Umbilical cord (tissue), 2 donors: ENCODE data around the gene NFIX. TPM values are rescaled to one million over a fixed set of nuclear protein-coding genes. Genes with fewer than 3 reads are reported as not detected.
"Not testable (repeated sequence)": the region's sequence is repeated elsewhere in the genome, so short reads cannot be mapped to it uniquely, and the experiment has no call there.

ENCODE experiments used
- DNase-seq: peaks from one replicate; pipeline ENCODE4 v3.0.0-alpha.2; 2015; ENCODE audit warnings: low spot score
- total RNA-seq: library from RNA; depleted of rRNA; stranded (reverse); fragments of >200 nt; gene quantifications from one replicate; pipeline ENCODE4 v1.2.3, GENCODE V29; 2014; ENCODE audit warnings: low replicate concordance; ENCODE audit not compliant: insufficient read depth

NFIX gene
- 56.8 TPM for total RNA-seq

- DNase-seq = peak; percentile 59
These were observed at the start of gene NFIX for GRCh38 chr19:12994701-12995595. Gene NFIX, plus strand, starts transcription at chr19:12995475. Its CDS starts 363 bp downstream, at chr19:12995838.

DNA sequence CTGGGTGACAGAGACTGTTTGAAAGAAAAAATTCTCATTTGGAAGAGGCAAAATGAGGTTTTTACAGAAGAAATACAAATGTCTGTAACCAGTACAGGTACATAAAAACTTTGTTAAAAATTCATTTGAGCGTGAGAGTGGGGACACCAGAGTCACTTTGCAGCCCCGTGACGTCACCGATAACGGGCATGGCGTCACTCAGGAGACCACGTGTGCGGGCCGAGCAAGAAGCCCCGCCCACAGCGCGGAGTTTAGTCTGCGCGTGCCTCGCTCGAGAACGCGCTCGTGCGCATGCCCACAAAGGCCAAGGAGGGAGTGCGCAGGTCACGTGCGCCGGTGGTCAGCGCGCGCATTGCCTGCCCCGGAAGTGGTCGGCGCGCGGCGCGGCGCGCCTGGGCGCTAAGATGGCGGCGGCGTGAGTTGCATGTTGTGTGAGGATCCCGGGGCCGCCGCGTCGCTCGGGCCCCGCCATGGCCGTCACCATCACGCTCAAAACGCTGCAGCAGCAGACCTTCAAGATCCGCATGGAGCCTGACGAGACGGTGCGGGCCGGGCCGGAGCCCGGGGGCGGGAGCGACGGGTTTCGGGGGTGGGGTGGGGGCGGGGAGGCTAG is 49.7 kb upstream of the NFIX start, which contains the start of gene RAD23A:
Gene RAD23A, plus strand, starts transcription at position 384 of the 613 bp plus-strand sequence. Its CDS starts 87 bp downstream, at position 471.
- DNase-seq = peak; percentile 98

DNA sequence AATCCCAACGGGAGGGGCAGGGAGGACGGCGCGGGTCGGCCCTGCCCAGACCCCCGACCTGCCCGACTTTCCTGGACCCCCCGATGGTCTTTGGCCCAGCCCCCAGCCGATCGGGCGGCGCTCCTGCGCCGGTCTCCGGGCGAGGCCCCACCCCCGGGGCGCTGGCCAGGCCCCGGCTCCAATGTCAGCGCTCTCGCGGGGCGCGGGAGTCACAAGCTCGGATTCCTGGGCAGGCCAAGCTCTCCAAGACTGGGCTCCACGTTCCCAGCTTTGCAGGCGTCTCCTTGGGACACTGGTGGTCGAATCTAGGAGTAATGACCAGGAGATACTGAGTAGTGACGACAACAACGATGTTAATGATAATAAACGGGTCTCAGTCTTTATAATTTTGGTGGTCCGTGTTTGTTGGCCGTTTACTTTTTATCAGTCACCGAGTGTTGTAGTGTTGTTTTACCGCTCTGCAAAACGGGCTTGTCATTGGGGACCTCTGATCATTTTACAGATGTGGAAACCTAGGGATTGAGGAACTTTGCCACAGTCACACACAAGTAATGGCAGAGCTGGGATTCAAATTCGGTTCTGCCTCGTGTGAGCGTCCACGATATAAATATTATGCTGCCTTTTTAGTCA is 49.1 kb upstream of the NFIX start:
- peak; percentile 81 for DNase-seq

DNA sequence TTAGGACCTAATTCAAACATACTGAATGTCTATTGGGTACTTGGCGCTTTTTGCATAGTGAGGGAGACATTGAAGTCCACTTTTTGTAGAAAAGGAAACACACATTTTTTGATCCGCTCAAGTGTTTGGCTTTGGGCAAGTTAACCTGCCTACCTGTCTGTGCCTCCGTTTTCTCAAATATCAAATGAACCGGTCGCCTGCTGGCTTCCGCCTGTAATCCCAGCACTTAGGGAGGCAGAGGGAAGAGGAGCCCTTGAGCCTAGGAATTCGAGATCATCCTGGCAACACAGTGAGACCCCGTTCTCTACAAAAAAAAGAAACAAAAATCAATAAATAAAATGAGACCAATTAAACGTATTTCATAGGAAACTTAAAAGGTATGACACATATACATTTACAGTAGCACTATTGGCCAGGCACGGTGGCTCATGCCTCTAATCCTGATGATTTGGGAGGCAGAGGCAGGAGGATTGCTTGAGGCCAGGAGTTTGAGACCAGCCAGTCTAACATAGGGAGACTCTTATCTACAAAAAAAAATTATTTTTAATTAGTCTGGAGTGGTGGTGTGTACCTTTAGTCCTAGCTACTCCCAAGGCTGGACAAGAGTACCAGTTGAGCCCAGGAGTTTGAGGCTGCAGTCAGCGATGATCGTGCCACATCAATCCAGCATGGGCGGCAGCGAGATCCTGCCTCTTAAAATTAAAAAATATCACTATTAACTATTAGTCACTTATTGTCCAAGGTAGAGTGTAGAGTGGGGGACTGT is 48.4 kb upstream of the NFIX start:
- DNase-seq = no peak

DNA sequence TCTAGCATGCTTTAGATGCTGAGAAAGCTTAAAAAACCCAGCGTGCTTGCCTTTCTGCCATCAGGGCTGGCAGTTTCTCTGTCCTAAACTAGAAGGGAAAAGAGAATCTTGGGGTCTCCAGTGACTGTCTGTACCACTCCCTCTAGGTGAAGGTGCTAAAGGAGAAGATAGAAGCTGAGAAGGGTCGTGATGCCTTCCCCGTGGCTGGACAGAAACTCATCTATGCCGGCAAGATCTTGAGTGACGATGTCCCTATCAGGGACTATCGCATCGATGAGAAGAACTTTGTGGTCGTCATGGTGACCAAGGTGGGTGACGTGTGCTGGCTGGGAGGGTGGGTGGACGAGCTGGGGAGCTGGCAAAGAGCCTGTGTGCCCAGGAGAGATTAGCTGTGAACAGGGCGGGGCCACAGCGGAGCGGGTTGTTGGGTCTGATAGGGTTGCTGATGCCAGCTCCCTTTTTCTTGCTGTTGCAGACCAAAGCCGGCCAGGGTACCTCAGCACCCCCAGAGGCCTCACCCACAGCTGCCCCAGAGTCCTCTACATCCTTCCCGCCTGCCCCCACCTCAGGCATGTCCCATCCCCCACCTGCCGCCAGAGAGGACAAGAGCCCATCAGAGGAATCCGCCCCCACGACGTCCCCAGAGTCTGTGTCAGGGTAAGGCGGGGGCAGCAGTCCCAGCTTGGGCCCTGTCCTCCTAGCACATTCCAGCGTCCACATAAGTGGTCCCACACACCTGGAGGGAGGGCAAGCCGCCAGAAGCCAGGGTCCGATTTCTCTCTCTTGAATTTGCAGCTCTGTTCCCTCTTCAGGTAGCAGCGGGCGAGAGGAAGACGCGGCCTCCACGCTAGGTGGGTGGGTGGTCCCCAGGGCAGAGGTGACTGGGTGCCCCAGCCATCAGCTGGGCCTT is 47.3 kb upstream of the NFIX start:
- DNase-seq = no peak

GRCh38 chr19:12948612-12949362 is 46.5 kb upstream of the NFIX start:
- DNase-seq = no peak

DNA sequence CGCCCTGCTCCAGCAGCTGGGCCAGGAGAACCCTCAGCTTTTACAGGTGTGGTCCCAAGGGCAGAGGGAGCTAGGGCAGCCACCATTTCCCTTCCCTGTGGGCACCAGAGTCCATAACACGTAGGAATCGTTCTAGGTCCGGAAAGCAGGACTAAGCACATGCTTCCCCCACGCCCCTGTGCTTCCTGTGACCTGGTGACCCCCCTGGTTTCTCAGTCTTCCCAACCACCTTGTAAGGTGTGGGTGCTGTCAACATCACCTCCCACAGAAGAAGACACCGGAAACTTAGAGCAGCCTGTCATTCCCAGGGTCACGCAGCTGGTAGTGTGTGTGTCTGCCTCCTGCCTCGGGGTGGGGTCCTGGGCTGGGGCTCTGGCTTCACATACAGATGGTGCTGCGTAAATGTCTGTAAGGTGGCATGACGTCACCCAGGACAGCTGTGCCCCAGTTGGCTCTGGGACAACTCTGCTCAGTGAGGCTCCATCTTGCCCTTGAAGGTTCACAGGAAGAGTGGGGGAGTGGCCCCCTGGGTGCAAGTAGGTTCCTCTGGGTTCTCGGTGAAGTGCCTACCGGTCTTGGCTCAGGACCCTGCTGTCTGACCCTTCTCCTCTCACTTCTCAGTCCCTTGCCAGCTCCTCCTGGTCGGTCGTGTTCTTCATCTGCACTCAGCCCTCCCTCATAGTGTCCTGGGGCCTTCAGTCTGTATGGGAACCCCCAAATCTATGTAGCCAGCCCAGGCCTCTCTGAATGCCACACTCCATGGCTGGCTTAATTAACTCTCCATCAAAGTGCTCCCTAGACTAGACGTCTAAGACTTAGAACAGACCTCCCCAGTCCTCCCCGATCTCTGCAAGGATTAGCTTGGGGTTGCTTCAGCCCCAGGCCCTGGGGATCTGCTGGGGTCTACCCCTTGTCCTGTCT is 45.7 kb upstream of the NFIX start:
- DNase-seq = no peak

- not testable (repeated sequence) for DNase-seq
These were observed 43.2 kb upstream of the NFIX start for GRCh38 chr19:12952050-12952449.

DNA sequence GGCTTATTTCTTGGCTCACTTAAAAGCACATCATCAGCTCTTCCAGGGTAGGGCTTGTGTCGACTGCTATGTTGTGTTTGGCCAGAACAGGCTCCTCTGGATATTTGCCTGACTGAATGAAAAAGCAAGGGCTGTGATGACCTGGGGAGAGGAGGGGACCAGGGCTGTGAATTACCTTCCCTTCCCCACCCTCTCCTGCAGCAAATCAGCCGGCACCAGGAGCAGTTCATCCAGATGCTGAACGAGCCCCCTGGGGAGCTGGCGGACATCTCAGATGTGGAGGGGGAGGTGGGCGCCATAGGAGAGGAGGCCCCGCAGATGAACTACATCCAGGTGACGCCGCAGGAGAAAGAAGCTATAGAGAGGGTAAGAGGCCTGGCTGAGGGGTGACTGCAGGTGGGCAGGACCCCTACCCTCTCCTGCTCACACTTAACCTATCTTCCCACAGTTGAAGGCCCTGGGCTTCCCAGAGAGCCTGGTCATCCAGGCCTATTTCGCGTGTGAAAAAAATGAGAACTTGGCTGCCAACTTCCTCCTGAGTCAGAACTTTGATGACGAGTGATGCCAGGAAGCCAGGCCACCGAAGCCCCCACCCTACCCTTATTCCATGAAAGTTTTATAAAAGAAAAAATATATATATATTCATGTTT is 42.7 kb upstream of the NFIX start:
- peak; percentile 54 for DNase-seq

GRCh38 chr19:12953138-12953798 is 42.0 kb upstream of the NFIX start:
- peak; percentile 55 for DNase-seq

DNA sequence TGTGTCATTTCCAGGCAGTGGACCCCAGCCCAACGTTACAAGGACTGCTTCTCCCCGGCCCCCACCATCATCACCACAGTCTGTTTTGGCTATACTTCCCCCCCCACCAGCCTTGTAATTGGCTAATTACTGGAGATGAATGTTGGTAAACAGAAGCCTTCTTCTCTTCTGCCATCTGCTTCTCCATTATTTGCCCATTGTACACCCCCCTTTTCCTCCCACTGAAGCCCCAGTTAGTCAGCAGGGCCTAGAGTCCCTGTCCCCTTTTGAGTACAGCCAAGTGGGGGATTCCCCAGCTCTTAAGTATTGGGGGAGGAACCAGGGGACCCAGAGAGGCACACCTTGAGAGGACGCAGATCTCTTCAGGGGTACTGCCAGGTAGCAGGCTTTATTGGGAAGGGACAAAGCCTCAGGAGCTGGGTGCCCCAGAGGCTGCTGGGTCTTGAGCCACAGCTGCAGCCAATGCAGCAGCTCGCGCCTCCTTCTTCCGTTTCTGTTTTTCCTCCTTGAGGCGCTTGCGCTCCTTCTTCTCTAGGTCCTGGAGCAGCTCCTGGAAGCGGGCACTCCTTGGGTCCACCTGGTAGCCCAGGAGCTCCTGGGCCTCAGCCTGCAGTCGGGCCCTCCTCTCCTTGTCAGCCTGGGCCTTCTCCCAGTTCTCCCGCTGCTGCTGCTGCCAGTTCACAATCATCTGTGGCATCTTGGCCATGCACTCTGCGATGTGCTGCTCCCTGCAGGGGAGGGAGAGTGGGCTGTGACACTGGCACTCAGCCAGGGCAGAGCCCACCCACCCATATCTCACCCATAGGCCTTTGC is 41.3 kb upstream of the NFIX start:
- DNase-seq = no peak

DNA sequence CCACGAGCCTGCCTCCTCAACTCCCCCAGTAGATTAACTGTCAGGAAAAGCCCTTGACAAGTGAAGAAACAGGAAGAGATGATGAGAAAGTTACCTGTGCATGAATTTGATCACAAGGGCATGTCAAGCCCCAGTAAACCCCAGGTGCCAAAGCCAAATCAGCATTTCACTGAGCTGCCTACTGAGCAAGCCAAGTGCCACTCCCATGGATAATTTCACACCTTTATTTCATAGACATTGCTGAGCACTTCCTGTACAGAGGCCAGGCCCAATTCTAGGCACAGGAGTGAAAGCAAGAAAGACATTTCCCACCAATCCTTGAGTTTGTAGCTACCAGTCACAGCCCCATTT is 40.7 kb upstream of the NFIX start:
- no peak for DNase-seq

DNA sequence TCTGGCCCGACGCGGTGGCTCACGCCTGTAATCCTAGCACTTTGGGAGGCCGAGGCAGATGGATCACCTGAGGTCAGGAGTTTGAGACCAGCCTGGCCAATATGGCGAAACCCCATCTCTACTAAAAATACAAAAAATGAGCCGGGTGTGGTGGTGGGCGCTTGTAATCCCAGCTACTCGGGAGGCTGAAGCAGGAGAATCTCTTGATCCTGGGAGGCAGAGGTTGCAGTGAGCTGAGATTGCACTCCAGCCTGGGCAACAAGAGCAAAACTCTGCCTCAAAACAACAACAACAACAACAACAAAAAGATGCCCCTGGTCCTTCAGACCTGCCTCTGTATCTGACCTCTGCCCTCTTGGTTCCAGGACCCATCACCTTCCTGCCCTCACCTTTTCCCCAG is 39.7 kb upstream of the NFIX start:
- not testable (repeated sequence) for DNase-seq

DNA sequence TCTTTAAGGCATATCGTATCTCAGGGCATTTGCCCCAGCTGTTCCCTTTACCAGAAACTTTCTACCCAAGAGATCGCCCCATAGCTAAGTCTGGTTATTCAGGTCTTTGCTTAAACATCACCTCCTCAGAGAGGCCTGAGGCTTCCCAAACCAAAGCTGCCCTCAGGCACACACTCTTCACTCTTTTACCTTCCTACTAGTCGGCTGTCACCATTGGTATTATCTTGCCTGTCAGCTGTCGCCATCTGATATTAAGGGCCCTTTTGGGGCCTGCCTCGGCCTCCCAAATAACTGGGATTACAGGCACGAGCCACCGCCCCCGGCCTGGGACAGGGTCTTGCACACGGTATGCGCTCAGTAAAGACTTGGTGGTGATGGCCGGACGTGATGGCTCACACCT is 39.3 kb upstream of the NFIX start:
- DNase-seq = no peak

- DNase-seq = peak; percentile 83
These were observed 38.6 kb upstream of the NFIX start, which contains the start of gene GADD45GIP1 for GRCh38 chr19:12956446-12957388. Gene GADD45GIP1, minus strand, starts transcription at chr19:12957223. Its CDS starts 11 bp downstream, at chr19:12957212.
